IPS-20b (cell line): ENCODE results near the gene LIN7B.
"Not testable (repeated sequence)": the region's sequence is repeated elsewhere in the genome, so short reads cannot be mapped to it uniquely, and the experiment has no call there.

ENCODE experiments used
- H3K27ac ChIP-seq: one replicate; pipeline ENCODE4 v1.5.1; 2013; ENCODE audit warnings: low read length
- H3K27me3 ChIP-seq: 2 replicates; pipeline ENCODE4 v1.6.1; 2013; ENCODE audit warnings: mild to moderate bottlenecking, low read length, inconsistent platforms; ENCODE audit not compliant: insufficient read depth
- H3K36me3 ChIP-seq: 2 replicates; pipeline ENCODE4 v1.6.1; 2013; ENCODE audit warnings: low read depth, mild to moderate bottlenecking, inconsistent platforms, low read length, moderate library complexity; ENCODE audit not compliant: insufficient read depth
- H3K4me1 ChIP-seq: 2 replicates; pipeline ENCODE4 v1.6.1; 2013; ENCODE audit warnings: mild to moderate bottlenecking, control low read depth, inconsistent platforms, low read length, moderate library complexity; ENCODE audit not compliant: insufficient read depth
- H3K4me3 ChIP-seq: 2 replicates; pipeline ENCODE4 v1.5.1; 2013; ENCODE audit warnings: mild to moderate bottlenecking, low read length, inconsistent platforms
- H3K9ac ChIP-seq: 2 replicates; pipeline ENCODE4 v1.6.1; 2013; ENCODE audit warnings: low read depth, mild to moderate bottlenecking, inconsistent platforms, low read length, moderate library complexity
- H3K9me3 ChIP-seq: 2 replicates; pipeline ENCODE4 v1.6.1; 2013; ENCODE audit warnings: mild to moderate bottlenecking, low read depth, low read length, inconsistent platforms; ENCODE audit not compliant: insufficient read depth

The LIN7B gene, protein sequence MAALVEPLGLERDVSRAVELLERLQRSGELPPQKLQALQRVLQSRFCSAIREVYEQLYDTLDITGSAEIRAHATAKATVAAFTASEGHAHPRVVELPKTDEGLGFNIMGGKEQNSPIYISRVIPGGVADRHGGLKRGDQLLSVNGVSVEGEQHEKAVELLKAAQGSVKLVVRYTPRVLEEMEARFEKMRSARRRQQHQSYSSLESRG

DNA sequence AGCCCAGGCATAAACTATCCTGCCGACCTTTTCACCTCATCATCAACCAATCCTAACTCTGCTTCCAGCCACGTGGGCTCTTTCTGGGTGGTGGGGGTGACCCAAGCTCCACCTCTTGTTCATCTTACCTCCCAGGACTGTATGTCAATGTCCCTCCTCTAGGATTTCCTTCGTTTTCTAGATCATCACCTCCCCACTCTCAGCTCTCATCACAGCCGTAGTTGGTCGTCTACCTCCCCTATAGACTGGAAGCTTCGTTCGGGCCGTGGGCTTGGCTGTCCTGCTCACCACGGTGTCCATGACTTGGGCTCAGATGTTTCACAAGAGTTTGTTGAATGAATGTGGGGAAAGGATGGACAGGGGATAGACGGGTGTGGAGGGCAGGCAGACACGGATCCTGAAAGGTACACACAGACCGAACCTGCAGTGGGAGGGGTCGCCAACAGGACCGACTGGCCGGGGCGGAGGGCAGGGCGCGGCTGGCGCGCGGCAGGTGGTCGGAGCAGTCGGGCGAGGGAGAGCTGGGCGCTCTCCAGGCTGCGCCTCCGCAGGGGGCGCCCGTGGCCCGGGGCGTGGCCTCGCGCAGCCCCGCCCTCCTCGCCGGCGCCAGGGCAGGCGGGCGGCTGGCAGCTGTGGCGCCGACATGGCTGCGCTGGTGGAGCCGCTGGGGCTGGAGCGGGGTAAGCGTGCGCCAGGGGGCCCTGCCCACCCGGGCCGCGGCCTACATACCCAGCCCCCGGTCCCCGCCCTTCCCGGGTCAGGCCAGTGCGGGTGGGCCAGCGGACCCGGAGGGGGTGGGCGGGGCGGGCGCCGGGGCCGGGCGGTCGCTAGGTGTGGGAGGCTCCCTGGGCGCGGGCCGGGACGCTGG is at the start of gene LIN7B:
Gene LIN7B (plus strand): TSS at position 609 of the 868 bp plus-strand sequence. CDS start 35 bp downstream, at position 644.
- no peak within 1 kb of the TSS for H3K27ac ChIP-seq
- peaks cover 13% of the 10 kb centered on the region for H3K27me3 ChIP-seq
- no peaks in the 10 kb centered on the region for H3K9me3 ChIP-seq
- peak within 1 kb of the TSS; percentile 70 for H3K4me3 ChIP-seq
- H3K9ac ChIP-seq: no peak within 1 kb of the TSS
- peaks cover 4% of the 10 kb centered on the region; the same call in 1 of the 2 replicates for H3K4me1 ChIP-seq
- H3K36me3 ChIP-seq: peaks cover 10% of the 10 kb centered on the region

DNA sequence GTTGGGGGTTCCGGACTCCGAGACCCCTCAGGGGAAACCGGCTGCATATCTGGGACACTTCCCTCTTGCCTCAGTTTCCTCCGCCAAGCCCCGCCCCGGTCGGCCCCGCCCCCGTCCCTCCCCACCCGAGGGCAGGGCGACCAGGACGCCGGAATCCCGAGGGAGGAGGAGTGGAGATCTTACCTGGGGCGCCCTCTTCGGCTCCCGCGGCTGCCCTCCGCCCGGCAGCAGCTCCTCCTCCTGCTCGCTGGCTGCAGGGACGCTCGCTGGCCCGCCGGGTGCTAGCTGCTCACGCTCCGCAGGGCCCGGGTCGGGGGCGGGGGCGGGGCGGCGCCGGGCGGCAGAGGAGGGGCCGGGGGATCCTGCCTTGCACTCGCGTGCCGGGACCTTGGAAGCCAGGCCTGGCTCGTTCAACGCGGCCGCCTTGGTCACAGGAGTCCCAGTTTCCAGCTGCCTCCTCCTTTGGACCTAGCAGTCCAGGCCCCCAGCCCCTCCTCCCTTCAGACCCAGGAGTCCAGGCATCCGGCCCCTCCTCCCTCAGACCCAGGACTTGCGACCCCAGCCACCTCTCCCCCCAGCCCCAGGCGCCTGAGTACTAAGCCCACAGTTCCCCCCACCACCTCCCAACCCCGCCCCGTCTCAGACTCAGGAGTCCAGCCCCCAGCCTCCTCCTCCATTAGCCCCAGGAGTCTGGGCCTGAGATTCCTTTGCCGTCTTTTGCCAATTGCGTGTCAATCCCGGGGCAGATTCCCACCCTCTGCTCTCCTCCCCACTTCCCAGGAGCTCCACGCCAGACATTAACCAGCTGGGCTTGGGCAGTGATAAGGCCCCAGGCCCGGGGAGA is 49.2 kb upstream of the LIN7B start, which contains the start of gene NTF4:
Gene NTF4 (minus strand): TSS at position 51 of the 844 bp plus-strand sequence. CDS start 2,821 bp downstream, outside the sequence.
- Histone ChIP-seq H3K27ac (no peak within 1 kb of the TSS), H3K9me3 (no peaks in the 10 kb centered on the region), H3K4me3 (peak within 1 kb of the TSS; percentile 48; the same call in 1 of the 2 replicates), H3K4me1 (peaks cover 17% of the 10 kb centered on the region), H3K9ac (peak within 1 kb of the TSS; percentile 45), H3K27me3 (peaks cover 55% of the 10 kb centered on the region), H3K36me3 (no peaks in the 10 kb centered on the region)

DNA sequence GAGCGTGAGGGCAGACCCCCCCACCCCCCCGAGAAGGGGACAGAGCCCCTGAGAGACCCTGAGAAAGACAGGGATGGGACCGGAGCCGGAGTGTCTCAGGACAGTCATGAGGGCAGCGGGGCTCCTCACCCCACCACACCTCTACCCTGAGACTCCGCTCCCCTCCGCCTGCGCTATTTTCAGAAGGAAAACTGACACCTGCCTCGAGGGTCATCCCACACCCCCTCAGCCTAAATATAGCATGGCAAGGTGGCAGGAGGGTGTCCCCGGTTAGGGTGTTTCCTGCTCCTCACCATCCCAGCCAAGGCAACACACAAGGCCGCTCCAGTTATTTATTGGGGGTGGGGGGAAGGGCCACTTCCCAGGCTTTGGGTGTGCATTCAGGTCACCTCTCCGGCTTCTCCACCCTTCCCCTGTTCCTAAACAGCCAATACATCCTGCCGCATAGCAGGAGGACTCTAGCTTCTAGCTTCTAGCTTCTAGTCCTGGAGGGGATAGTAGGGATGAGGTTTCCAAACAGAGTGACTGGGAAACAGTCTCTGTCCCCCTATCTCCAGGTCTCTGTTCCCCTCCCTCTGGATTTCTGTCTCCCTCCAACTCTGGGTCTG is 48.2 kb upstream of the LIN7B start:
- H3K9ac ChIP-seq: no peak overlapping the region
- H3K9me3 ChIP-seq: no peaks in the 10 kb centered on the region
- H3K4me1 ChIP-seq: peaks cover 17% of the 10 kb centered on the region
- peaks cover 63% of the 10 kb centered on the region for H3K27me3 ChIP-seq
- no peak overlapping the region for H3K4me3 ChIP-seq
- H3K27ac ChIP-seq: no peak overlapping the region
- no peaks in the 10 kb centered on the region for H3K36me3 ChIP-seq

GRCh38 chr19:49067554-49067953 is 46.6 kb upstream of the LIN7B start:
- Histone ChIP-seq H3K9me3 (no peaks in the 10 kb centered on the region), H3K4me1 (peaks cover 17% of the 10 kb centered on the region)

GRCh38 chr19:49069026-49069425 is 45.1 kb upstream of the LIN7B start:
- no peak overlapping the region for H3K4me3 ChIP-seq
- no peaks in the 10 kb centered on the region for H3K36me3 ChIP-seq
- H3K27me3 ChIP-seq: peaks cover 88% of the 10 kb centered on the region
- H3K9ac ChIP-seq: no peak overlapping the region
- no peak overlapping the region for H3K27ac ChIP-seq
- peaks cover 15% of the 10 kb centered on the region for H3K4me1 ChIP-seq
- H3K9me3 ChIP-seq: no peaks in the 10 kb centered on the region

More at GRCh38 chr19:49067554-49067953, 46.6 kb upstream of the LIN7B start:
- Histone ChIP-seq H3K9ac (no peak overlapping the region), H3K36me3 (no peaks in the 10 kb centered on the region), H3K27me3 (peaks cover 75% of the 10 kb centered on the region), H3K27ac (no peak overlapping the region), H3K4me3 (no peak overlapping the region)

GRCh38 chr19:49070416-49070815 is 43.8 kb upstream of the LIN7B start:
- H3K4me1 ChIP-seq: peaks cover 11% of the 10 kb centered on the region
- H3K27me3 ChIP-seq: peaks cover 88% of the 10 kb centered on the region
- H3K9me3 ChIP-seq: no peaks in the 10 kb centered on the region
- no peak overlapping the region for H3K4me3 ChIP-seq
- H3K9ac ChIP-seq: no peak overlapping the region
- no peaks in the 10 kb centered on the region for H3K36me3 ChIP-seq
- H3K27ac ChIP-seq: no peak overlapping the region

DNA sequence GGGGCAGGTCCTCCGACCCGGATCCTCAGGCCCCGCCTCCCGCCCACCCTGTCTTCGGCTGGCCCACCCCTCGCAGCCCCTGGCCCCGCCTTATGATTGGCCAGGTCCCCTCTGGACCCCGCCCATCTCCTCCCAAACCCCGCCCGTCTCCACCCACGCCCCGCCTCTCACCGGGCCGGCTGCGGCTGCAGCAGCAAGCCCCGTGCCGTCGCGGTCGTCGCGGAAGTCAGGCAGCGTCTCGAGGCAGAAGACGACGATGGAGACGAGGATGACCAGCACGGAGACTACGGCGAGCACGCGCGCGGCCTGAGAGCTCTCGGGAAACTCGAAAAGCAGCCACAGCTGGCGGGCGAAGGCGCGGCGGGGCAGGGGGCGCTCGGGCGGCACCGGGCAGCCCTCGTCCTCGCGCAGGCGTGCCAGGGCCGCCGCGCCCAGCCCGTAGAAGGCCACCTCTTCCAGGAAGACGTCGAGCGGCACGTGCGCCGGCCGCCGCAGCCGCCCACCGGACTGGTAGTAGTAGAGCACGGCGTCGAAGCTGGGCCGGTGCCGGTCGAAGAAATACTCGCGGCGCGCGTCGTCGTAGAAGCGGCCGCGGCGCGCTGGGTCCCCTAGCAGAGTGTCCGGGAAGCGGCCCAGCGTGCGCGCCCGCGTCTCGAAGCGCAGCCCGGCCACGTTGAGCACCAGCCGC is 42.2 kb upstream of the LIN7B start:
- H3K36me3 ChIP-seq: no peaks in the 10 kb centered on the region
- H3K9ac ChIP-seq: no peak overlapping the region
- no peak overlapping the region for H3K4me3 ChIP-seq
- no peak overlapping the region for H3K27ac ChIP-seq
- no peaks in the 10 kb centered on the region for H3K4me1 ChIP-seq
- peaks cover 72% of the 10 kb centered on the region for H3K27me3 ChIP-seq
- H3K9me3 ChIP-seq: no peaks in the 10 kb centered on the region

DNA sequence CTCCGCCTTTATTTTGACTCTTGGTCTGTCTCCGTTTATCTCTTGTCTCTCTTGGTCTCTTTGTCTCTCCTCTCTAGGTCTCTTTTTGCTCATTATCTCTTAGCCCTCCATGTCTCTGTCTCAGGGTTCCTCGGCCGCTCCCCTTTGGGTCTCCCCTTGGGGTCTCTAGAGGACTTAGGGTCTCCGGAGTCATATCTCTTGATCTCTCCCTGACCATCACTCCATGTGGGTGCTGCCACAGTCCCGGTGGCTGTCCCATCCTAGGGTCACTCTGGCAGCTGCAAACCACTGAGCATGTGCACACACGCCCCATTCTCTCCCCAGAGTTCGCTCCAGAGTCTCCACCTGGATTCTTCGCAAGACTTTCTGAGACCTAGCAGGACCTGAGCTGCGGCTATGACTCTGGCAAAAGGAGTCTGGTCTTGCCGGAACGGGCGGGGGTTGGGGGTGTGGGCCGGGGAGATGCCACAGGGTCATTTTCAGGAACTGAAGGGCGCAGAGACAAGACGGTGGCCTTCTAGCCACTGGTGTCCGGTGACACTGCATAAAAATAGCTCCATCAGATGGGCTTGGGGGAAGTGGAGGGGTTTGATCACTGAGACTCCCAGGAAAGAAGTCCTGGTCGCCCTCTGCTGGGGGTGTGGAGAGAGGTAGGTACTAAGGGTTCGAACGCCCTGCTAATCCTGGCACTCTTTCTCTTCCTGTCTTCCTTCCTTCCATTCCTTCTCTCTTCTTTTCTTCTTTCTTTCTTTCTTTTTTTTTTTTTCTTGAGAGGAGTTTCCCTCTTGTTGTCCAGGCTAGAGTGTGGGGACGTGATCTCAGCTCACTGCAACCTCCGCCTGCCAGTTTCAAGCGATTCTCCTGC is 40.4 kb upstream of the LIN7B start:
- Histone ChIP-seq H3K27me3 (peaks cover 57% of the 10 kb centered on the region), H3K9me3 (no peaks in the 10 kb centered on the region), H3K9ac (no peak overlapping the region), H3K36me3 (no peaks in the 10 kb centered on the region), H3K4me1 (no peaks in the 10 kb centered on the region), H3K4me3 (no peak overlapping the region), H3K27ac (no peak overlapping the region)

- not testable (repeated sequence) for H3K9me3 ChIP-seq, H3K27ac ChIP-seq, H3K36me3 ChIP-seq, H3K9ac ChIP-seq, H3K4me3 ChIP-seq, H3K4me1 ChIP-seq
- peaks cover 45% of the 10 kb centered on the region for H3K27me3 ChIP-seq
Observed at GRCh38 chr19:49074869-49075268, 39.3 kb upstream of the LIN7B start.

GRCh38 chr19:49080392-49080791 is 33.8 kb upstream of the LIN7B start:
- Histone ChIP-seq H3K9me3 (no peaks in the 10 kb centered on the region), H3K4me3 (no peak overlapping the region), H3K4me1 (no peaks in the 10 kb centered on the region), H3K27me3 (no peaks in the 10 kb centered on the region; the same call in 1 of the 2 replicates), H3K27ac (no peak overlapping the region), H3K9ac (no peak overlapping the region), H3K36me3 (no peaks in the 10 kb centered on the region)
